HCT116 (cell line): Measurements from ENCODE around the gene CNTN4. TPM values are rescaled to one million over a fixed set of nuclear protein-coding genes. Genes with fewer than 3 reads are reported as not detected.

Source experiments
- ATAC-seq: fragments of 200-7000 bp; cut with Tn5 transposase; 2 replicates; pipeline ENCODE4 v1.9.1; 2020; ENCODE audit warnings: mild to moderate bottlenecking, moderate library complexity
- BruUV-seq: library from RNA; stranded (reverse); fragments of 400-500 nt; replicated peaks from 2 replicates; lab custom pipeline; 2021; lab: Mats Ljungman, UMichigan
- CTCF ChIA-PET: fragments of 300-600 bp; sonication (Branson Sonifier 250); formaldehyde crosslinking; loops from one replicate; lab custom pipeline; 2021; ENCODE audit warnings: antibody characterized with exemption; lab: Charles Lee
- POLR2A ChIA-PET: fragments of 300-600, 350-600 bp; sonication (Branson Sonifier 250); formaldehyde crosslinking; loops from one replicate; lab custom pipeline; 2021; ENCODE audit warnings: antibody characterized with exemption; lab: Charles Lee
- RAD21 ChIA-PET, 2 experiments: fragments of 300-600 bp; sonication (Branson Sonifier 250); formaldehyde crosslinking; loops; one replicate each; lab custom pipeline; 2023; ENCODE audit warnings: low total read pairs in 2 of 2; ENCODE audit not compliant: uncharacterized antibody in 2 of 2, unreplicated experiment in 2 of 2, low non-redundant PET in 1 of 2; lab: Charles Lee
- DNase-seq: peaks from one replicate; pipeline ENCODE4 v3.0.0-alpha.2; 2010; ENCODE audit warnings: low read depth, low spot score
- H2AFZ ChIP-seq: fragments of 200-600 bp; shearing (Covaris generic), sonication (generic); 2 replicates; pipeline ENCODE4 v1.6.1; 2017; ENCODE audit warnings: low read depth, mixed run types, mixed read lengths, antibody characterized with exemption, low read length; ENCODE audit not compliant: poor library complexity, severe bottlenecking
- H3K27ac ChIP-seq: 2 replicates; pipeline ENCODE4 v1.5.1; 2012; ENCODE audit warnings: low read depth, low read length
- H3K27me3 ChIP-seq: fragments of 200-600 bp; sonication (generic); 2 replicates; pipeline ENCODE4 v1.6.1; 2016; ENCODE audit warnings: mixed run types, low read length, mixed read lengths; ENCODE audit not compliant: insufficient read depth
- H3K36me3 ChIP-seq, 2 experiments: fragments of 200-500 bp in 1 of 2; fragments of 200-600 bp in 1 of 2; sonication (Bioruptor generic) in 1 of 2; sonication (generic) in 1 of 2; 2 replicates each; pipeline versions ENCODE4 v1.5.1 to v1.6.1; 2014 to 2016; ENCODE audit warnings: low read length in 2 of 2, inconsistent platforms in 1 of 2, mixed read lengths in 1 of 2, mixed run types in 1 of 2; ENCODE audit not compliant: insufficient read depth in 2 of 2, control insufficient read depth in 1 of 2
- H3K4me1 ChIP-seq, 2 experiments: fragments of 200-600 bp in 1 of 2; sonication (generic) in 1 of 2; 2 replicates each; pipeline versions ENCODE4 v1.5.1 to v1.6.1; 2012 to 2017; ENCODE audit warnings: low read length in 2 of 2, inconsistent platforms in 1 of 2, mild to moderate bottlenecking in 1 of 2, mixed read lengths in 1 of 2, mixed run types in 1 of 2, moderate library complexity in 1 of 2; ENCODE audit not compliant: insufficient read depth in 2 of 2, control insufficient read depth in 1 of 2
- H3K4me2 ChIP-seq: fragments of 200-600 bp; sonication (generic); 2 replicates; pipeline ENCODE4 v1.6.1; 2017; ENCODE audit warnings: mixed run types, low read length, mixed read lengths
- H3K4me3 ChIP-seq, 2 experiments: fragments of 200-600 bp in 1 of 2; sonication (generic) in 1 of 2; replicated peaks in 1 of 2; 2 replicates each; pipeline ENCODE4 v1.5.1; 2011 to 2016; ENCODE audit warnings: low read length in 2 of 2, control low read depth in 1 of 2, low read depth in 1 of 2, mild to moderate bottlenecking in 1 of 2, mixed read lengths in 1 of 2, mixed run types in 1 of 2
- H3K79me2 ChIP-seq: fragments of 200-600 bp; sonication (generic); 2 replicates; pipeline ENCODE4 v1.6.1; 2017; ENCODE audit warnings: mild to moderate bottlenecking, mixed run types, low read length, moderate library complexity, mixed read lengths; ENCODE audit not compliant: insufficient read depth
- H3K9ac ChIP-seq: fragments of 200-600 bp; sonication (generic); 2 replicates; pipeline ENCODE4 v1.6.1; 2016; ENCODE audit warnings: low read length, mixed read lengths
- H3K9me2 ChIP-seq: fragments of 200-600 bp; sonication (generic), shearing (Covaris generic); 2 replicates; pipeline ENCODE4 v1.6.1; 2017; ENCODE audit warnings: mixed run types, mild to moderate bottlenecking, moderate library complexity; ENCODE audit not compliant: insufficient read depth
- H3K9me3 ChIP-seq, 2 experiments: fragments of 200-500 bp in 1 of 2; fragments of 200-600 bp in 1 of 2; sonication (Bioruptor generic) in 1 of 2; sonication (generic) in 1 of 2; 2 replicates each; pipeline ENCODE4 v1.6.1; 2014 to 2017; ENCODE audit warnings: low read length in 2 of 2, mixed read lengths in 2 of 2, inconsistent platforms in 1 of 2, low read depth in 1 of 2, mild to moderate bottlenecking in 1 of 2, mixed run types in 1 of 2, moderate library complexity in 1 of 2; ENCODE audit not compliant: control insufficient read depth in 1 of 2, insufficient read depth in 1 of 2
- H4K20me1 ChIP-seq: fragments of 200-600 bp; sonication (generic), shearing (Covaris generic); 2 replicates; pipeline ENCODE4 v1.6.1; 2017; ENCODE audit warnings: mixed run types, mild to moderate bottlenecking, moderate library complexity; ENCODE audit not compliant: insufficient read depth
- CBX3 ChIP-seq: IDR thresholded peaks from 2 replicates; pipeline ENCODE4 v1.6.1; 2012; ENCODE audit warnings: low read depth
- CEBPB ChIP-seq: IDR thresholded peaks from 2 replicates; pipeline ENCODE4 v1.6.1; 2012; ENCODE audit warnings: low read depth
- EGR1 ChIP-seq: IDR thresholded peaks from 2 replicates; pipeline ENCODE4 v1.6.1; 2012; ENCODE audit warnings: low read depth
- EZH2phosphoT487 ChIP-seq: fragments of 200-600 bp; IDR thresholded peaks from 2 replicates; pipeline ENCODE4 v1.6.1; 2018; ENCODE audit warnings: antibody characterized with exemption, borderline replicate concordance
- FOSL1 ChIP-seq: IDR thresholded peaks from 2 replicates; pipeline ENCODE4 v1.6.1; 2012; ENCODE audit warnings: low read depth
- POLR2A ChIP-seq: IDR thresholded peaks from 2 replicates; pipeline ENCODE4 v1.7.0; 2011; ENCODE audit warnings: borderline replicate concordance; ENCODE audit not compliant: insufficient read depth, insufficient read length; ENCODE audit errors: extremely low read depth
- SP1 ChIP-seq: IDR thresholded peaks from 2 replicates; pipeline ENCODE4 v1.6.1; 2012; ENCODE audit warnings: low read depth
- TCF7L2 ChIP-seq: IDR thresholded peaks from 2 replicates; pipeline ENCODE4 v1.7.0; 2011; ENCODE audit warnings: borderline replicate concordance, inconsistent platforms; ENCODE audit not compliant: insufficient read depth, insufficient read length; ENCODE audit errors: extremely low read depth
- ZFX ChIP-seq: fragments of 450-650 bp; IDR thresholded peaks from 2 replicates; pipeline ENCODE4 v1.6.1; 2017
- intact Hi-C: fragments of 100-400 bp; cut with micrococcal nuclease; formaldehyde crosslinking; loops from 2 replicates; pipeline ENCODE4 v1.10.0; 2022
- total RNA-seq: library from RNA; stranded (reverse); gene quantifications from one replicate; pipeline ENCODE4 v1.2.1, GENCODE V29; 2021; ENCODE audit not compliant: unreplicated experiment
- TF ChIP-seq, protein P1 (sequence below): IDR thresholded peaks from 2 replicates; pipeline ENCODE4 v1.6.1; 2011; ENCODE audit warnings: mild to moderate bottlenecking, low read length, moderate library complexity; ENCODE audit not compliant: insufficient replicate concordance; ENCODE audit errors: extremely low read depth
- TF ChIP-seq, protein P2 (sequence below): IDR thresholded peaks from 2 replicates; pipeline ENCODE4 v1.6.1; 2012
- TF ChIP-seq, protein P3 (sequence below): IDR thresholded peaks from 2 replicates; pipeline ENCODE4 v1.6.1; 2012

The CNTN4 gene
- total RNA-seq, 1 experiment from 2014 or later = not detected

DNA sequence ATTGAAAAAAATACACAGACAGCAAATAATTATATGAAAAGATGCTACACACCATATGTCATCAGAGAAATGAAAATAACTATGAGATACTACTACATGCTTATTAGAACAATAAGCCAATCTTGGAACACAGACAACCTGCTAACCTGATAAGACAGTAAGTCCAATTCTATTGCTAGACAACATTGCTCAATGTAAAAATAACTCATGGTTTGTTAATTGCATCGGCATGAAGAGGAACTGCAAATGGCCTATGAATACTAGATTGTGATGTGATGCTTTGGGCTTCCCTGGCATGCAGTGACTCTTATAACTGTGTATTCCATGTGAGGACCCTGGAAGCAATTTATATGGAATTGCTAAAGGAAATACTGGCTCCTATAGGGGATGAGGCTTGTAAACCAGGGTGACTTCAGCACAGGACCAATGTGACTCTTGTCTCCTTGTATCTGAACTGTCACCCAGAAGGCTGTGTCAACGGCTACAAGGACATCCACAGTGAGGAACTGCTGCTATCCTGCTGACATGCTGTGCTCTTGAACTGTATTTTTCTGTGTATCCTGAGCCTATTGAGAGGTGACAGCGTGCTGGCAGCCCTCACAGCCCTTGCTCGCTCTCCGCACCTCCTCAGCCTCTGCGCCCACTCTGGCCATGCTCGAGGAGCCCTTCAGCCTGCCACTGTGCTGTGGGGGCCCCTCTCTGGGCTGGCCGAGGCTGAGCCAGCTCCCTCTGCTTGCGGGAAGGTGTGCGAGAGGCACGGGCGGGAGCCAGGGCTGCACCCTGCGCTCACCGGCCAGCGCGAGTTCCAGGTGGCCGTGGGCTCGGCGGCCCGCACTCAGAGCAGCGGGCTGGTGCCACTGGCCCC is 385.7 kb downstream of the CNTN4 start:
- no peaks in the 10 kb centered on the region for H3K9me2 ChIP-seq
- no peaks in the 10 kb centered on the region for H3K27me3 ChIP-seq
- H3K9me3 ChIP-seq = peaks cover 0 to 1% of the 10 kb centered on the region in 2 experiments; a peak in 2 of 4 replicates
- RAD21 ChIA-PET = no interaction called here
- H3K36me3 ChIP-seq = no peaks in the 10 kb centered on the region
- H3K4me1 ChIP-seq = no peaks in the 10 kb centered on the region
- ATAC-seq (no peak), DNase-seq (no peak)
- no peaks in the 10 kb centered on the region for H4K20me1 ChIP-seq
- TF ChIP-seq POLR2A = no peak
- TF ChIP-seq TCF7L2 = no peak
- TF ChIP-seq, protein P1, sequence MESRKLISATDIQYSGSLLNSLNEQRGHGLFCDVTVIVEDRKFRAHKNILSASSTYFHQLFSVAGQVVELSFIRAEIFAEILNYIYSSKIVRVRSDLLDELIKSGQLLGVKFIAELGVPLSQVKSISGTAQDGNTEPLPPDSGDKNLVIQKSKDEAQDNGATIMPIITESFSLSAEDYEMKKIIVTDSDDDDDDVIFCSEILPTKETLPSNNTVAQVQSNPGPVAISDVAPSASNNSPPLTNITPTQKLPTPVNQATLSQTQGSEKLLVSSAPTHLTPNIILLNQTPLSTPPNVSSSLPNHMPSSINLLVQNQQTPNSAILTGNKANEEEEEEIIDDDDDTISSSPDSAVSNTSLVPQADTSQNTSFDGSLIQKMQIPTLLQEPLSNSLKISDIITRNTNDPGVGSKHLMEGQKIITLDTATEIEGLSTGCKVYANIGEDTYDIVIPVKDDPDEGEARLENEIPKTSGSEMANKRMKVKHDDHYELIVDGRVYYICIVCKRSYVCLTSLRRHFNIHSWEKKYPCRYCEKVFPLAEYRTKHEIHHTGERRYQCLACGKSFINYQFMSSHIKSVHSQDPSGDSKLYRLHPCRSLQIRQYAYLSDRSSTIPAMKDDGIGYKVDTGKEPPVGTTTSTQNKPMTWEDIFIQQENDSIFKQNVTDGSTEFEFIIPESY = no peak
- TF ChIP-seq, protein P2, sequence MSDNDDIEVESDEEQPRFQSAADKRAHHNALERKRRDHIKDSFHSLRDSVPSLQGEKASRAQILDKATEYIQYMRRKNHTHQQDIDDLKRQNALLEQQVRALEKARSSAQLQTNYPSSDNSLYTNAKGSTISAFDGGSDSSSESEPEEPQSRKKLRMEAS = no peak
- TF ChIP-seq, protein P3, sequence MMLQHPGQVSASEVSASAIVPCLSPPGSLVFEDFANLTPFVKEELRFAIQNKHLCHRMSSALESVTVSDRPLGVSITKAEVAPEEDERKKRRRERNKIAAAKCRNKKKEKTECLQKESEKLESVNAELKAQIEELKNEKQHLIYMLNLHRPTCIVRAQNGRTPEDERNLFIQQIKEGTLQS = no peak
- no peak for TF ChIP-seq FOSL1
- TF ChIP-seq EGR1 = no peak
- no peak for TF ChIP-seq SP1
- TF ChIP-seq CEBPB = no peak
- no peak for TF ChIP-seq EZH2phosphoT487
- TF ChIP-seq ZFX = no peak
- no peak for TF ChIP-seq CBX3
- intact Hi-C loops = no loop called here
- H3K4me3 ChIP-seq = no peak overlapping the region
- H2AFZ ChIP-seq = no peak overlapping the region
- CTCF ChIA-PET = no interaction called here
- no peak overlapping the region for H3K4me2 ChIP-seq
- no peak overlapping the region for H3K27ac ChIP-seq
- H3K79me2 ChIP-seq = no peaks in the 10 kb centered on the region
- POLR2A ChIA-PET = no interaction called here
- no TSS peak for BruUV-seq
- H3K9ac ChIP-seq = no peak overlapping the region
